HCT116 (cell line): Measurements from ENCODE around the gene DOK6. TPM values are rescaled to one million over a fixed set of nuclear protein-coding genes. Genes with fewer than 3 reads are reported as not detected.

Experiments
- ATAC-seq: fragments of 200-7000 bp; cut with Tn5 transposase; 2 replicates; pipeline ENCODE4 v1.9.1; 2020; ENCODE audit warnings: mild to moderate bottlenecking, moderate library complexity
- BruUV-seq: library from RNA; stranded (reverse); fragments of 400-500 nt; replicated peaks from 2 replicates; lab custom pipeline; 2021; lab: Mats Ljungman, UMichigan
- CTCF ChIA-PET: fragments of 300-600 bp; sonication (Branson Sonifier 250); formaldehyde crosslinking; loops from one replicate; lab custom pipeline; 2021; ENCODE audit warnings: antibody characterized with exemption; lab: Charles Lee
- POLR2A ChIA-PET: fragments of 300-600, 350-600 bp; sonication (Branson Sonifier 250); formaldehyde crosslinking; loops from one replicate; lab custom pipeline; 2021; ENCODE audit warnings: antibody characterized with exemption; lab: Charles Lee
- RAD21 ChIA-PET, 2 experiments: fragments of 300-600 bp; sonication (Branson Sonifier 250); formaldehyde crosslinking; loops; one replicate each; lab custom pipeline; 2023; ENCODE audit warnings: low total read pairs in 2 of 2; ENCODE audit not compliant: uncharacterized antibody in 2 of 2, unreplicated experiment in 2 of 2, low non-redundant PET in 1 of 2; lab: Charles Lee
- DNase-seq: peaks from one replicate; pipeline ENCODE4 v3.0.0-alpha.2; 2010; ENCODE audit warnings: low read depth, low spot score
- H2AFZ ChIP-seq: fragments of 200-600 bp; shearing (Covaris generic), sonication (generic); 2 replicates; pipeline ENCODE4 v1.6.1; 2017; ENCODE audit warnings: low read depth, mixed run types, mixed read lengths, antibody characterized with exemption, low read length; ENCODE audit not compliant: poor library complexity, severe bottlenecking
- H3K27ac ChIP-seq: 2 replicates; pipeline ENCODE4 v1.5.1; 2012; ENCODE audit warnings: low read depth, low read length
- H3K27me3 ChIP-seq: fragments of 200-600 bp; sonication (generic); 2 replicates; pipeline ENCODE4 v1.6.1; 2016; ENCODE audit warnings: mixed run types, low read length, mixed read lengths; ENCODE audit not compliant: insufficient read depth
- H3K36me3 ChIP-seq, 2 experiments: fragments of 200-500 bp in 1 of 2; fragments of 200-600 bp in 1 of 2; sonication (Bioruptor generic) in 1 of 2; sonication (generic) in 1 of 2; 2 replicates each; pipeline versions ENCODE4 v1.5.1 to v1.6.1; 2014 to 2016; ENCODE audit warnings: low read length in 2 of 2, inconsistent platforms in 1 of 2, mixed read lengths in 1 of 2, mixed run types in 1 of 2; ENCODE audit not compliant: insufficient read depth in 2 of 2, control insufficient read depth in 1 of 2
- H3K4me1 ChIP-seq, 2 experiments: fragments of 200-600 bp in 1 of 2; sonication (generic) in 1 of 2; 2 replicates each; pipeline versions ENCODE4 v1.5.1 to v1.6.1; 2012 to 2017; ENCODE audit warnings: low read length in 2 of 2, inconsistent platforms in 1 of 2, mild to moderate bottlenecking in 1 of 2, mixed read lengths in 1 of 2, mixed run types in 1 of 2, moderate library complexity in 1 of 2; ENCODE audit not compliant: insufficient read depth in 2 of 2, control insufficient read depth in 1 of 2
- H3K4me2 ChIP-seq: fragments of 200-600 bp; sonication (generic); 2 replicates; pipeline ENCODE4 v1.6.1; 2017; ENCODE audit warnings: mixed run types, low read length, mixed read lengths
- H3K4me3 ChIP-seq, 2 experiments: fragments of 200-600 bp in 1 of 2; sonication (generic) in 1 of 2; replicated peaks in 1 of 2; 2 replicates each; pipeline ENCODE4 v1.5.1; 2011 to 2016; ENCODE audit warnings: low read length in 2 of 2, control low read depth in 1 of 2, low read depth in 1 of 2, mild to moderate bottlenecking in 1 of 2, mixed read lengths in 1 of 2, mixed run types in 1 of 2
- H3K79me2 ChIP-seq: fragments of 200-600 bp; sonication (generic); 2 replicates; pipeline ENCODE4 v1.6.1; 2017; ENCODE audit warnings: mild to moderate bottlenecking, mixed run types, low read length, moderate library complexity, mixed read lengths; ENCODE audit not compliant: insufficient read depth
- H3K9ac ChIP-seq: fragments of 200-600 bp; sonication (generic); 2 replicates; pipeline ENCODE4 v1.6.1; 2016; ENCODE audit warnings: low read length, mixed read lengths
- H3K9me2 ChIP-seq: fragments of 200-600 bp; sonication (generic), shearing (Covaris generic); 2 replicates; pipeline ENCODE4 v1.6.1; 2017; ENCODE audit warnings: mixed run types, mild to moderate bottlenecking, moderate library complexity; ENCODE audit not compliant: insufficient read depth
- H3K9me3 ChIP-seq, 2 experiments: fragments of 200-500 bp in 1 of 2; fragments of 200-600 bp in 1 of 2; sonication (Bioruptor generic) in 1 of 2; sonication (generic) in 1 of 2; 2 replicates each; pipeline ENCODE4 v1.6.1; 2014 to 2017; ENCODE audit warnings: low read length in 2 of 2, mixed read lengths in 2 of 2, inconsistent platforms in 1 of 2, low read depth in 1 of 2, mild to moderate bottlenecking in 1 of 2, mixed run types in 1 of 2, moderate library complexity in 1 of 2; ENCODE audit not compliant: control insufficient read depth in 1 of 2, insufficient read depth in 1 of 2
- H4K20me1 ChIP-seq: fragments of 200-600 bp; sonication (generic), shearing (Covaris generic); 2 replicates; pipeline ENCODE4 v1.6.1; 2017; ENCODE audit warnings: mixed run types, mild to moderate bottlenecking, moderate library complexity; ENCODE audit not compliant: insufficient read depth
- CBX3 ChIP-seq: IDR thresholded peaks from 2 replicates; pipeline ENCODE4 v1.6.1; 2012; ENCODE audit warnings: low read depth
- CTCF ChIP-seq, 3 experiments: fragments of 200-600 bp in 1 of 3; sonication (generic) in 1 of 3; IDR thresholded peaks in 2 of 3; conservative IDR thresholded peaks in 1 of 3; 2 replicates each; pipeline ENCODE4 v1.5.1; 2012 to 2017; ENCODE audit warnings: low read depth in 2 of 3, low read length in 2 of 3, antibody characterized with exemption in 1 of 3, borderline replicate concordance in 1 of 3, control low read depth in 1 of 3, mild to moderate bottlenecking in 1 of 3, mixed read lengths in 1 of 3, mixed run types in 1 of 3, moderate library complexity in 1 of 3; ENCODE audit not compliant: insufficient read depth in 1 of 3
- EGR1 ChIP-seq: IDR thresholded peaks from 2 replicates; pipeline ENCODE4 v1.6.1; 2012; ENCODE audit warnings: low read depth
- ELF1 ChIP-seq: IDR thresholded peaks from 2 replicates; pipeline ENCODE4 v1.6.1; 2012; ENCODE audit warnings: low read depth, borderline replicate concordance
- EZH2 ChIP-seq: fragments of 200-600 bp; sonication (generic); IDR thresholded peaks from 2 replicates; pipeline ENCODE4 v1.6.1; 2017; ENCODE audit warnings: antibody characterized with exemption, mixed run types
- FOSL1 ChIP-seq: IDR thresholded peaks from 2 replicates; pipeline ENCODE4 v1.6.1; 2012; ENCODE audit warnings: low read depth
- RAD21 ChIP-seq: IDR thresholded peaks from 2 replicates; pipeline ENCODE4 v1.6.1; 2012; ENCODE audit warnings: low read depth, mild to moderate bottlenecking
- SP1 ChIP-seq: IDR thresholded peaks from 2 replicates; pipeline ENCODE4 v1.6.1; 2012; ENCODE audit warnings: low read depth
- TCF7L2 ChIP-seq: IDR thresholded peaks from 2 replicates; pipeline ENCODE4 v1.7.0; 2011; ENCODE audit warnings: borderline replicate concordance, inconsistent platforms; ENCODE audit not compliant: insufficient read depth, insufficient read length; ENCODE audit errors: extremely low read depth
- ZBTB33 ChIP-seq: IDR thresholded peaks from 2 replicates; pipeline ENCODE4 v1.6.1; 2011; ENCODE audit warnings: mild to moderate bottlenecking, low read length, moderate library complexity; ENCODE audit not compliant: insufficient replicate concordance; ENCODE audit errors: extremely low read depth
- intact Hi-C: fragments of 100-400 bp; cut with micrococcal nuclease; formaldehyde crosslinking; loops from 2 replicates; pipeline ENCODE4 v1.10.0; 2022
- total RNA-seq: library from RNA; stranded (reverse); gene quantifications from one replicate; pipeline ENCODE4 v1.2.1, GENCODE V29; 2021; ENCODE audit not compliant: unreplicated experiment

Gene DOK6
- total RNA-seq, 1 experiment from 2014 or later: not detected

- TF ChIP-seq ELF1 (no peak), CTCF (IDR thresholded peaks at IDR 0.05 in 2 of 3, conservative IDR thresholded peaks at IDR 0.05 in 1 of 3; ENCODE audit: borderline replicate concordance in 1 of 3, insufficient read depth in 1 of 3, low read depth in 2 of 3, low read length in 2 of 3) (no peak), CBX3 (no peak), FOSL1 (no peak), TCF7L2 (no peak), RAD21 (no peak)
Measured at GRCh38 chr18:69664399-69664798, 263.7 kb downstream of the DOK6 start (continued).

GRCh38 chr18:69674292-69674877 lies 273.7 kb downstream of the DOK6 start:
- Histone ChIP-seq H3K9ac (no peak overlapping the region), H3K27ac (no peak overlapping the region), H3K4me1 (no peaks in the 10 kb centered on the region), H3K36me3 (no peaks in the 10 kb centered on the region), H3K27me3 (no peaks in the 10 kb centered on the region), H3K9me2 (no peaks in the 10 kb centered on the region), H2AFZ (no peak overlapping the region), H3K9me3 (no peaks in the 10 kb centered on the region), H3K4me3 (no peak overlapping the region), H3K79me2 (no peaks in the 10 kb centered on the region), H3K4me2 (no peak overlapping the region), H4K20me1 (no peaks in the 10 kb centered on the region)
- intact Hi-C loops: no loop called here
- TF ChIP-seq EZH2 (no peak), TCF7L2 (no peak), SP1 (no peak), ZBTB33 (no peak), EGR1 (no peak)
- no TSS peak for BruUV-seq
- POLR2A ChIA-PET: no interaction called here
- RAD21 ChIA-PET: no interaction called here
- CTCF ChIA-PET: no interaction called here
- DNase-seq (no peak), ATAC-seq (no peak)
